SK-N-MC (cell line): Measurements from ENCODE around the gene GPRC5A.

Experiments
- EZH2 ChIP-seq: fragments of 200-600 bp; sonication (generic); IDR thresholded peaks from one replicate; pipeline ENCODE4 v1.6.1; 2017; ENCODE audit warnings: antibody characterized with exemption
- FOXP2 ChIP-seq: optimal IDR thresholded peaks from 2 replicates; pipeline ENCODE3; 2011; ENCODE audit warnings: mild to moderate bottlenecking, moderate library complexity; ENCODE audit not compliant: insufficient read depth; ENCODE audit errors: extremely low read length, control extremely low read depth

GRCh38 chr12:12880537-12880936 is 10.8 kb upstream of the GPRC5A start:
- no peak for TF ChIP-seq FOXP2
- no peak for TF ChIP-seq EZH2
